ENCODE measurements around the gene PGBD2.
"Not testable (repeated sequence)": the region's sequence is repeated elsewhere in the genome, so short reads cannot be mapped to it uniquely, and the experiment has no call there.

The PGBD2 gene

GRCh38 chr1:248890549-248891498, 15.2 kb upstream of the PGBD2 start:
- DNase-seq: no peak

- DNase-seq: no peak
Measured at GRCh38 chr1:248891758-248892157, 14.3 kb upstream of the PGBD2 start.

- no peak for DNase-seq
Measured at GRCh38 chr1:248892590-248892989, 13.4 kb upstream of the PGBD2 start.

- no peak for DNase-seq
Measured at GRCh38 chr1:248894837-248895236, 11.2 kb upstream of the PGBD2 start.

- no peak for DNase-seq
Measured at GRCh38 chr1:248897412-248898337, 8.4 kb upstream of the PGBD2 start.

- DNase-seq: no peak
Measured at GRCh38 chr1:248900637-248901036, 5.4 kb upstream of the PGBD2 start.

GRCh38 chr1:248901578-248901977, 4.5 kb upstream of the PGBD2 start:
- no peak for DNase-seq

- no peak for DNase-seq
Measured at GRCh38 chr1:248904437-248905216, 1.4 kb upstream of the PGBD2 start.

GRCh38 chr1:248905662-248906008, 400 bp upstream of the PGBD2 start:
- no peak for DNase-seq

GRCh38 chr1:248906753-248907661, 972 bp downstream of the PGBD2 start:
- peak in 1 of 14 donors; percentile 44 for DNase-seq

- no peak for DNase-seq
Measured at GRCh38 chr1:248910761-248911160, 4.7 kb downstream of the PGBD2 start.

- no peak for DNase-seq
Measured at GRCh38 chr1:248913933-248914332, 7.9 kb downstream of the PGBD2 start.

- DNase-seq: no peak
Measured at GRCh38 chr1:248914796-248915381, 8.9 kb downstream of the PGBD2 start.

- DNase-seq: no peak
Measured at GRCh38 chr1:248918131-248918530, 12.1 kb downstream of the PGBD2 start.

GRCh38 chr1:248923352-248924338, 17.6 kb downstream of the PGBD2 start:
- no peak for DNase-seq

GRCh38 chr1:248924696-248925532, 18.9 kb downstream of the PGBD2 start:
- peak in 3 of 14 donors; percentile 5 to 25 (median 16) for DNase-seq

GRCh38 chr1:248925859-248926258, 19.8 kb downstream of the PGBD2 start:
- not testable (repeated sequence) for DNase-seq

GRCh38 chr1:248926401-248927182, 20.6 kb downstream of the PGBD2 start:
- no peak for DNase-seq
